Measurements from ENCODE around the gene SERINC5. TPM values are rescaled to one million over a fixed set of nuclear protein-coding genes. Genes with fewer than 3 reads are reported as not detected.
A peak's percentile ranks its signal among the peaks of the same experiment; 100 is the strongest.

The SERINC5 gene
- total and polyA plus RNA-seq, 9 donors: 13.1 to 23.5 (median 16.7) TPM

- Histone ChIP-seq H3K36me3 (ENCODE audit: control insufficient read depth, insufficient read depth, low read length) (no peaks in the 10 kb centered on the region), H3K4me1 (ENCODE audit: control insufficient read depth, insufficient read depth, low read length) (peaks cover 11% of the 10 kb centered on the region), H3K27ac (ENCODE audit: low read length) (no peak overlapping the region), H3K27me3 (ENCODE audit: control insufficient read depth, insufficient read depth, low read length) (no peaks in the 10 kb centered on the region), H3K4me3 (ENCODE audit: low read length) (no peak overlapping the region), H3K9me3 (replicated peaks; ENCODE audit: control insufficient read depth, low read depth, low read length) (no peaks in the 10 kb centered on the region)
- no CpG with 5 or more reads among the region's 1 CpG for WGBS (ENCODE audit: insufficient coverage)
- no peak for DNase-seq
These were observed 4.6 kb upstream of the SERINC5 start for GRCh38 chr5:80260461-80260860.

GRCh38 chr5:80259511-80260203 is 3.8 kb upstream of the SERINC5 start:
- Histone ChIP-seq H3K9me3 (replicated peaks; ENCODE audit: control insufficient read depth, low read depth, low read length) (no peaks in the 10 kb centered on the region), H3K4me1 (ENCODE audit: control insufficient read depth, insufficient read depth, low read length) (peaks cover 13% of the 10 kb centered on the region), H3K27ac (ENCODE audit: low read length) (no peak overlapping the region), H3K4me3 (ENCODE audit: low read length) (no peak overlapping the region), H3K27me3 (ENCODE audit: control insufficient read depth, insufficient read depth, low read length) (no peaks in the 10 kb centered on the region), H3K36me3 (ENCODE audit: control insufficient read depth, insufficient read depth, low read length) (no peaks in the 10 kb centered on the region)
- no peak for DNase-seq
- WGBS (ENCODE audit: insufficient coverage): 80% methylated on average over 1 of the region's 6 CpGs

GRCh38 chr5:80255431-80255810 is 427 bp downstream of the SERINC5 start:
- peaks cover 22% of the 10 kb centered on the region for H3K4me1 ChIP-seq (ENCODE audit: control insufficient read depth, insufficient read depth, low read length)
- DNase-seq: peak; percentile 82
- WGBS (ENCODE audit: insufficient coverage): under 1% methylated on average over 37 of the region's 37 CpGs

GRCh38 chr5:80254767-80255430 is 949 bp downstream of the SERINC5 start:
- DNase-seq: peak; percentile 71
- Histone ChIP-seq H3K4me1 (ENCODE audit: control insufficient read depth, insufficient read depth, low read length) (peaks cover 22% of the 10 kb centered on the region), H3K27me3 (ENCODE audit: control insufficient read depth, insufficient read depth, low read length) (no peaks in the 10 kb centered on the region), H3K27ac (ENCODE audit: low read length) (peak overlapping the region; percentile 90), H3K36me3 (ENCODE audit: control insufficient read depth, insufficient read depth, low read length) (peaks cover 4% of the 10 kb centered on the region), H3K9me3 (replicated peaks; ENCODE audit: control insufficient read depth, low read depth, low read length) (no peaks in the 10 kb centered on the region), H3K4me3 (ENCODE audit: low read length) (peak overlapping the region; percentile 82)
- WGBS (ENCODE audit: insufficient coverage): 0% methylated on average over 19 of the region's 23 CpGs

More at GRCh38 chr5:80255431-80255810, 427 bp downstream of the SERINC5 start:
- peaks cover 4% of the 10 kb centered on the region for H3K36me3 ChIP-seq (ENCODE audit: control insufficient read depth, insufficient read depth, low read length)
- H3K27me3 ChIP-seq (ENCODE audit: control insufficient read depth, insufficient read depth, low read length): no peaks in the 10 kb centered on the region
- H3K27ac ChIP-seq (ENCODE audit: low read length): peak overlapping the region; percentile 90
- H3K4me3 ChIP-seq (ENCODE audit: low read length): peak overlapping the region; percentile 82
- H3K9me3 ChIP-seq (replicated peaks; ENCODE audit: control insufficient read depth, low read depth, low read length): no peaks in the 10 kb centered on the region

- H3K9me3 ChIP-seq (replicated peaks; ENCODE audit: control insufficient read depth, low read depth, low read length): no peaks in the 10 kb centered on the region
- peaks cover 4% of the 10 kb centered on the region for H3K36me3 ChIP-seq (ENCODE audit: control insufficient read depth, insufficient read depth, low read length)
- H3K4me3 ChIP-seq (ENCODE audit: low read length): no peak overlapping the region
- H3K27ac ChIP-seq (ENCODE audit: low read length): no peak overlapping the region
- H3K4me1 ChIP-seq (ENCODE audit: control insufficient read depth, insufficient read depth, low read length): peaks cover 19% of the 10 kb centered on the region
- WGBS (ENCODE audit: insufficient coverage): 100% methylated on average over 6 of the region's 8 CpGs
- no peak for DNase-seq
- no peaks in the 10 kb centered on the region for H3K27me3 ChIP-seq (ENCODE audit: control insufficient read depth, insufficient read depth, low read length)
These were observed 4.2 kb downstream of the SERINC5 start for GRCh38 chr5:80251636-80252035.

- H3K27ac ChIP-seq (ENCODE audit: low read length): no peak overlapping the region
- H3K9me3 ChIP-seq (replicated peaks; ENCODE audit: control insufficient read depth, low read depth, low read length): no peaks in the 10 kb centered on the region
These were observed 5.0 kb downstream of the SERINC5 start for GRCh38 chr5:80250801-80251200.

GRCh38 chr5:80249901-80250300 is 5.9 kb downstream of the SERINC5 start:
- peaks cover 30% of the 10 kb centered on the region for H3K4me1 ChIP-seq (ENCODE audit: control insufficient read depth, insufficient read depth, low read length)
- H3K27ac ChIP-seq (ENCODE audit: low read length): no peak overlapping the region
- no peaks in the 10 kb centered on the region for H3K27me3 ChIP-seq (ENCODE audit: control insufficient read depth, insufficient read depth, low read length)
- DNase-seq: peak; percentile 35
- H3K9me3 ChIP-seq (replicated peaks; ENCODE audit: control insufficient read depth, low read depth, low read length): no peaks in the 10 kb centered on the region
- peaks cover 4% of the 10 kb centered on the region for H3K36me3 ChIP-seq (ENCODE audit: control insufficient read depth, insufficient read depth, low read length)
- WGBS (ENCODE audit: insufficient coverage): no CpG with 5 or more reads among the region's 1 CpG
- H3K4me3 ChIP-seq (ENCODE audit: low read length): no peak overlapping the region

More at GRCh38 chr5:80250801-80251200, 5.0 kb downstream of the SERINC5 start:
- Histone ChIP-seq H3K36me3 (ENCODE audit: control insufficient read depth, insufficient read depth, low read length) (peaks cover 4% of the 10 kb centered on the region), H3K27me3 (ENCODE audit: control insufficient read depth, insufficient read depth, low read length) (no peaks in the 10 kb centered on the region), H3K4me3 (ENCODE audit: low read length) (no peak overlapping the region), H3K4me1 (ENCODE audit: control insufficient read depth, insufficient read depth, low read length) (peaks cover 21% of the 10 kb centered on the region)
- WGBS (ENCODE audit: insufficient coverage): 91% methylated on average over 4 of the region's 7 CpGs
- DNase-seq: no peak

- WGBS (ENCODE audit: insufficient coverage): no CpG with 5 or more reads among the region's 2 CpGs
- no peak for DNase-seq
- Histone ChIP-seq H3K27me3 (ENCODE audit: control insufficient read depth, insufficient read depth, low read length) (no peaks in the 10 kb centered on the region), H3K27ac (ENCODE audit: low read length) (no peak overlapping the region), H3K4me3 (ENCODE audit: low read length) (no peak overlapping the region), H3K36me3 (ENCODE audit: control insufficient read depth, insufficient read depth, low read length) (peaks cover 4% of the 10 kb centered on the region), H3K4me1 (ENCODE audit: control insufficient read depth, insufficient read depth, low read length) (peaks cover 26% of the 10 kb centered on the region), H3K9me3 (replicated peaks; ENCODE audit: control insufficient read depth, low read depth, low read length) (no peaks in the 10 kb centered on the region)
These were observed 7.5 kb downstream of the SERINC5 start for GRCh38 chr5:80248378-80248777.

- Histone ChIP-seq H3K27ac (ENCODE audit: low read length) (peak overlapping the region; percentile 72), H3K4me1 (ENCODE audit: control insufficient read depth, insufficient read depth, low read length) (peaks cover 22% of the 10 kb centered on the region), H3K27me3 (ENCODE audit: control insufficient read depth, insufficient read depth, low read length) (no peaks in the 10 kb centered on the region), H3K36me3 (ENCODE audit: control insufficient read depth, insufficient read depth, low read length) (no peaks in the 10 kb centered on the region), H3K9me3 (replicated peaks; ENCODE audit: control insufficient read depth, low read depth, low read length) (peaks cover 5% of the 10 kb centered on the region), H3K4me3 (ENCODE audit: low read length) (no peak overlapping the region)
- peak; percentile 73 for DNase-seq
- 19% methylated on average over 4 of the region's 6 CpGs for WGBS (ENCODE audit: insufficient coverage)
These were observed 8.7 kb downstream of the SERINC5 start for GRCh38 chr5:80246995-80247729.

All from muscle of leg (tissue), 11 donors.